ENCODE data around the gene IKZF2.

The IKZF2 gene

GRCh38 chr2:213161759-213162515 is 10.5 kb upstream of the IKZF2 start:
- TF ChIP-seq CTCF (IDR thresholded peaks at IDR 0.05; ENCODE audit: insufficient read depth, low read length) (no peak), POLR2AphosphoS5 (IDR thresholded peaks at IDR 0.05; ENCODE audit: low read depth) (no peak), SPI1 (IDR thresholded peaks at IDR 0.05; ENCODE audit: borderline replicate concordance, low read depth) (no peak), GABPA (IDR thresholded peaks at IDR 0.05; ENCODE audit: low read depth) (no peak), REST (IDR thresholded peaks at IDR 0.05; ENCODE audit: insufficient replicate concordance, low read depth) (no peak)
- no peak overlapping the region for H3K4me3 ChIP-seq (replicated peaks; ENCODE audit: insufficient read depth, low read length)
- no peak overlapping the region for H3K27ac ChIP-seq (replicated peaks)
- no peaks in the 10 kb centered on the region for H3K27me3 ChIP-seq (ENCODE audit: insufficient read depth, poor library complexity, severe bottlenecking)
- DNase-seq (ENCODE audit: low read depth in 1 of 2, low spot score in 1 of 2) = no peak

GRCh38 chr2:213159768-213160167 is 8.4 kb upstream of the IKZF2 start:
- Histone ChIP-seq H3K27me3 (ENCODE audit: insufficient read depth, poor library complexity, severe bottlenecking) (no peaks in the 10 kb centered on the region), H3K27ac (replicated peaks) (no peak overlapping the region), H3K4me3 (replicated peaks; ENCODE audit: insufficient read depth, low read length) (no peak overlapping the region)
- no peak for DNase-seq (ENCODE audit: low read depth in 1 of 2, low spot score in 1 of 2)
- TF ChIP-seq POLR2AphosphoS5 (IDR thresholded peaks at IDR 0.05; ENCODE audit: low read depth) = no peak
- TF ChIP-seq CTCF (IDR thresholded peaks at IDR 0.05; ENCODE audit: insufficient read depth, low read length) = no peak
- no peak for TF ChIP-seq SPI1 (IDR thresholded peaks at IDR 0.05; ENCODE audit: borderline replicate concordance, low read depth)
- TF ChIP-seq GABPA (IDR thresholded peaks at IDR 0.05; ENCODE audit: low read depth) = no peak
- no peak for TF ChIP-seq REST (IDR thresholded peaks at IDR 0.05; ENCODE audit: insufficient replicate concordance, low read depth)

GRCh38 chr2:213157242-213157641 is 5.8 kb upstream of the IKZF2 start:
- TF ChIP-seq CTCF (IDR thresholded peaks at IDR 0.05; ENCODE audit: insufficient read depth, low read length) = no peak
- TF ChIP-seq POLR2AphosphoS5 (IDR thresholded peaks at IDR 0.05; ENCODE audit: low read depth) = no peak
- no peak for TF ChIP-seq GABPA (IDR thresholded peaks at IDR 0.05; ENCODE audit: low read depth)
- no peak for TF ChIP-seq SPI1 (IDR thresholded peaks at IDR 0.05; ENCODE audit: borderline replicate concordance, low read depth)
- no peak for TF ChIP-seq REST (IDR thresholded peaks at IDR 0.05; ENCODE audit: insufficient replicate concordance, low read depth)
- DNase-seq (ENCODE audit: low read depth in 1 of 2, low spot score in 1 of 2) = no peak
- Histone ChIP-seq H3K27me3 (ENCODE audit: insufficient read depth, poor library complexity, severe bottlenecking) (no peaks in the 10 kb centered on the region), H3K4me3 (replicated peaks; ENCODE audit: insufficient read depth, low read length) (no peak overlapping the region), H3K27ac (replicated peaks) (no peak overlapping the region)

Measured in HL-60 (cell line).